Endothelial cell of umbilical vein (primary cell): ENCODE measurements around the gene ALPK1.

Experiments used
- CTCF ChIP-seq, 2 donors: IDR thresholded peaks; 1 replicate in 1 of 2; 2 replicates in 1 of 2; pipeline ENCODE4 v1.5.1; 2011; ENCODE audit warnings: low read length in 2 of 2, mild to moderate bottlenecking in 2 of 2, moderate library complexity in 2 of 2, control low read depth in 1 of 2, inconsistent platforms in 1 of 2, low read depth in 1 of 2; ENCODE audit not compliant: insufficient read depth in 1 of 2; ENCODE audit errors: extremely low read depth in 1 of 2
- GATA2 ChIP-seq: IDR thresholded peaks from 2 replicates; pipeline ENCODE4 v1.7.0; 2011; ENCODE audit warnings: low read depth, mild to moderate bottlenecking, moderate library complexity, mixed read lengths, low read length; ENCODE audit not compliant: insufficient read length, insufficient read depth
- JUN ChIP-seq: IDR thresholded peaks from 2 replicates; pipeline ENCODE4 v1.6.1; 2011; ENCODE audit warnings: borderline replicate concordance, low read depth; ENCODE audit not compliant: insufficient read length, insufficient read depth
- MAX ChIP-seq: IDR thresholded peaks from 2 replicates; pipeline ENCODE4 v1.6.1; 2011; ENCODE audit not compliant: insufficient read depth, insufficient read length
- POLR2A ChIP-seq: IDR thresholded peaks from 2 replicates; pipeline ENCODE4 v1.6.1; 2012; ENCODE audit warnings: low read depth, mild to moderate bottlenecking, control low read depth, low read length
- POLR2AphosphoS5 ChIP-seq: IDR thresholded peaks from 2 replicates; pipeline ENCODE4 v1.6.1; 2012; ENCODE audit warnings: low read depth, mild to moderate bottlenecking, control low read depth, low read length, moderate library complexity; ENCODE audit not compliant: insufficient read depth

GRCh38 chr4:112266823-112267222 lies 30.3 kb upstream of the ALPK1 start:
- no peak for TF ChIP-seq JUN
- TF ChIP-seq CTCF (IDR thresholded peaks at IDR 0.05; ENCODE audit: extremely low read depth in 1 of 2, insufficient read depth in 1 of 2, low read depth in 1 of 2, low read length in 2 of 2) = peak; percentile 17 to 25
- no peak for TF ChIP-seq POLR2AphosphoS5
- TF ChIP-seq POLR2A = no peak
- no peak for TF ChIP-seq MAX
- no peak for TF ChIP-seq GATA2
